HG03558 (cell line): ENCODE measurements around the gene TEAD1.

Source experiments
- ATAC-seq: cut with Tn5 transposase; IDR thresholded peaks from one replicate; pipeline ENCODE4 v1.9.1; 2021; ENCODE audit warnings: moderate number of reproducible peaks; ENCODE audit not compliant: unreplicated experiment; ENCODE audit errors: extremely low read depth

Gene TEAD1

DNA sequence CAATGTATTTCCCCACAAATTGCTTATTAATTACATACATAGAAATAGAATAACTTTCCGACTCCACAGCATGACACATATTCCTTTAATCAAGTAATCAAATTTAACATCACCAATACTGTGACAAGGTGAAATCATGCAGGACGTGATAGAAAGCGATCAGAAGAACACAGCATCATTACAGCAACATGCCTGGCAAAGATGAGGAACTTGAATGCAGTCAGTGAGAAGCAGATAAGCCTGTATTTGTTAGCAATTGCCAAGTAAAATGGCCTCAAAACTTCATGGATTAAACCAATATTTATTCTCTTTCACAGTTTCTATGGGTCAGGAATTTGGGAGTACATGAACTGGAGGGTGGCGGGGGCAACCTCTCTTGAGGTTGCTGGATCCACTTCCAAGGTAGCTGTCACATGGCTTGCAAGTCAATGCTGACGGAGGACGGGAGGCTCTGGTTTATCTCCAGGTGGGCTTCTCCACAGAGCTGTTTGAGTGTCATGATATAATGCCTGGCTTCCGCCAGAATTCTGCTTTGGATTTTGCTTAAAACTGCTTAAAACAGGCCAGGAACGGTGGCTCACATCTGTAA, 12.0 kb upstream of the TEAD1 start:
- ATAC-seq, result no peak

DNA sequence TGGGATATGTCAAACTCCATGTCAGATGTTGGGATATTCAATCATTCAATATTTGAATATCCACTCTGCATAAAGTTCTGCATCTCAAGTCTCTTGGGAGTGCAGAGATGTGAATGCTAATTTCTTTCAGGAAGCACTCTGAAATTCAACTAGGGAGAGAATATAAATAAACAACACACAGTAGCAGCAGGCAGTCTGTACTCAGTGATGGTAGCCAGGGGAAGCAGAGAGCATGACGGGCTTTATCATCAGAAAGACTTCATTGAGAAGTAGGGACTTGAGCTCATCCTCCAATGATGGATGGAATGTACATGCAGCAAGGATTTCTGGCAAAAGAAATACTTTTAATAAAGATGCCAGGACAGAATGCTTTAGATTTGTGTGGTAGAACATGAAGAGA, 9.8 kb upstream of the TEAD1 start:
- ATAC-seq, result no peak

DNA sequence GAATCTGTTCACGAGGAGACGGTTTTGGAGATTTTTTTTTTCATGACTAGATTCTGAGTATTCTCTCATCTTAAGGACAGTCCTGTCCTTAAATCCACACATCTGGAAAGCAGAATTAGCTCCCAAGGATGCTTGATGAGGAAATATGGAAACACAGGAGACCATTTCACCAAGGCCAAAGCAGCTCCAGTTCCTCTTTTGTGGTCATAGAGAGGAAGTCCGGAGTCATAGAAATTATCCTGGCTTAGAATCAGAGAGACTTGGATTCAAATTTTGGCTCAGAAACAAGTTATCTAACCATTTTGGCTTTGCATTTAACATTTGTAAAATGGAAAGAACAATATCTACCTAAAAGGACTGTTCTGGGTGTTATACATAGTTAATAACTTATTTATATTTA, 7.3 kb upstream of the TEAD1 start:
- no peak for ATAC-seq

DNA sequence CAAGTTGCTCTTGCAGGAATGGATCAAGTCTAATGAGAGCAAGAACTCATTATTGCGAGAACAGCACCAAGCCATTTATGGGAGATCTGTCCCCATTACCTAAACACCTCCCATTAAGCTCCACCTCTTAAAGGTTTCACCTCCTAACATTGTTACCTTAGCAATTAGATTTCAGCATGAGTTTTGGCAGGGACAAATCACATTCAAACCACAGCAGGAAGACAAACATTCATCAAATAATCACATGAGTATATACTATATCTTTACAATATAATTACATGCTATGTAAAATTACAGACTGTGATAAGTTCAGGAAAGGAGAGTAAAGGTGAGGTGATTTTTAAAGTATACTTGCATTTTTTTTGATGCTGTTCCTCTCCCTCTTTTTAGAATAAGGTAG, 6.6 kb upstream of the TEAD1 start:
- no peak for ATAC-seq

DNA sequence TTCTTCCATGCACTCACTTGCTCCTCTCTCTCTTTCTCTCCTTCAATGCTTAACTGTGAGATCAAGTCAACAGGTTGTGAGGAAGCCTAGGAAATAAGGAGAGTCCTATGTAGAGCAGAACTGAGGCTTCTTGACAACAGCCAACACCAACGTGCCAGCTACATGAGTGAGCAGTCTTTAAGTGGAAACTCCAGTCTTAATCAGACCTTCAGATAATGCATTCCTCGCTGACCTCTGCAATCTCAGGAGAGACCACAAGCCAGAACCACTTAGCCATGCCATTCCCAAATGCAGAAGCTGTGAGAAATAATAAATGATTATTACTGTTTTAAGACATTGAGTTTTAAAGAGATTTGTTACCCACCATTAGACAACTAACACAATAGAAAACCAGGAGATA, 6.1 kb upstream of the TEAD1 start:
- no peak for ATAC-seq

DNA sequence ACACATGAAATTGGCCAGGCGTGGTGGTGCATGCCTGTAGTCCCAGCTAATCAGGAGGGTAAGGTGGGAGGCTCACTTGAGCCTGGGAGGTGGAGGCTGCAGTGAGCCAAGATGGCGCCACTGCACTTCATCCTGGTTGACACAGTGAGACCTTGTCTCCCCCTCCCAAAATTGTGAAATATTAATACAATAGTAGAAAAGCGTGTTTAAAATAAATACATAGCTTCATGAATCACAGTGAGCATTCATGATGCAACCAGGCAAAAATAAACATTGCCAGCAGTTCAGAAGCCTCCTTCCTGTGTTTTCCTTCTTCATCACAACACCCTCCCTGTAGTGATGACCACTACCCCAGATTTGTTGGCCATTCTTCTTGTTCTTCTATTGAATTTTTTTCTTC, 4.3 kb upstream of the TEAD1 start:
- no peak for ATAC-seq

DNA sequence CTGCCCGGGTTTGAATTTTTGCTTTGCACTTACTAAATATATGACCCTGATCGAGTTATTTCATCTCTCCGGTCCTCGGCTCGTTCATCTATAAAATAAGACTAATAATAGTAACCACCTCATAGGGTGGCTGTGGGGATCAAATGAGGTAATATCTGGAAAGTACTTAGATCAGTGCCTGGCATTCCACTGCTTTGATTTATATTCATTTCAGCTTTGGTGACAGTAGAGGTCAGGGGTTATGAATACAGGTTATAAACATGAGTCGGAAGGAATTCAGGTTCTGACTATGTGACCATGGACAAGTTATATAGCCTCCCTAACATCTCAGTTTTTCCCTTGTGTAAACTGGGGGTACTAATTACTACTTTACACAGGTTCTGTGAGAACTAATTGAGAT, 2.9 kb upstream of the TEAD1 start:
- ATAC-seq, result no peak

DNA sequence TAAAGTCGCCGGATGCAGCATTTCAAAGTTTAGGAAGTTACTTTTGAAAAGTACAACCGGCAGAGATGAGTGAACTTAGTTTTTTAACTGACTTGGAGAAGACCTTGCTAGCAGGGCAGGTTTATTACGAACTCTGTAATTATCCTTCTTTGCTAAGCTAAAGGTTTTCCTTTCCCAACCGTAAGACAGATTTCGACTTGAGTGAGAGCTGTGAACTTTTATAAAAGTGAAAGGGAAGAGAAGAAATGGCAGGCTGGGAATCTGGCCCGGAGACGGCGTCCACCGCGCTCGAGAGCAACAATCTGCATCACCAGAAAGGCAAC, 659 bp upstream of the TEAD1 start:
- no peak for ATAC-seq

DNA sequence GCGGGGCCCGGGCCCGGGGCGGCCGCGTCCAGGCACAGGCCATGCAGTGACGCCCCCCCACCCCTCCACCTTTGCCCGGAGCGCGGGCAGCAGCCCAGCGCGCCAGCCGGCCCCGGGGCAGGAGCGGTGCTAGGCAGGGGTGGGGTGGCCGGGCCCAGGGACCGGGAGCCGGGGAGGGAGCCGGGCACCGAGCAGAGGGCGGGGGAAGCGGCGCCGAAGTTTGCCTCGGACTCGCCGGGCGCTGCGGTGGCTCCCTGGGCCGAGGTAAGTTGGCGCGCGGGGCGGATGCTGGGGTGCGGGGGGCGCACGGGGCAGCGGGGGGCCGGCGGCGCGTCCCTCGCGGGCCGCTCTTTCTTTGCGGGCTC, 332 bp downstream of the TEAD1 start:
- no peak for ATAC-seq

DNA sequence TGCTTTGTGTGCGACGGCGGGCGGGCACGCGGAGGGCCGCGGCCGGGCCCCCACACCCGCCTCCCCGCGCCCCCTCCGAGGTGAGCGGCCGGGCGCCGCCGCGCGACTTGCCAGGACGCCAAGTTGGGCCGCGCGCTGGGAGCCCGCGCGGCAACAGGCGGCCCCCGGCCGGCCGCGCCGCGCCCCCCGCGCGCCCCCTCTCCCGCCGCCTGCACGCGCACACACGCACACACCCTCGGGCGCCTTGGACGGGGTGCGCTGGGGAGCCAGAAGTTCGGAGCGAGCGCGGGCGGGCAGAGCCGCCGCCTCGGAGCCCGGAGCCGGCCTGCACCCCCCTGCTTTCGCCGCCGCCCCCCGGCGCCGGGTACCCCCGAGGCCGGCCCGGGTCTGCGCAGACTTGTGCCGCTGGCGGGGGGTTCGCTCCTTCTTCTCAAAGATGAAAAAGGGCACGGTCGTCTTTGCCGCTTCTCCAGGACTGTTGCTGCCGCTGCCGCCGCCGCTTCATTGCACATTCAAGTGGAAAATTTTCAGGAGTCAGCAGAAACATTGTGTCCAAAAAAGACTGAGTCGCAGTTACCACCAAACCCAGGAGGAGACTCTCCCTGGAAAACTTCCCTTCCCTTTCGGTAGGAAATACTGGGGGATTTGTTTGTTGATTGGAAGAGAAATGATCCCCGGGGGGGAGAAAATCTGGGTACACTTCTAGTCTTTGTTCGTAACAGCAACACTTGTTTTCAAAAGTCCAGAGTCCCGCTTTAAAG, 895 bp downstream of the TEAD1 start:
- ATAC-seq, result no peak

DNA sequence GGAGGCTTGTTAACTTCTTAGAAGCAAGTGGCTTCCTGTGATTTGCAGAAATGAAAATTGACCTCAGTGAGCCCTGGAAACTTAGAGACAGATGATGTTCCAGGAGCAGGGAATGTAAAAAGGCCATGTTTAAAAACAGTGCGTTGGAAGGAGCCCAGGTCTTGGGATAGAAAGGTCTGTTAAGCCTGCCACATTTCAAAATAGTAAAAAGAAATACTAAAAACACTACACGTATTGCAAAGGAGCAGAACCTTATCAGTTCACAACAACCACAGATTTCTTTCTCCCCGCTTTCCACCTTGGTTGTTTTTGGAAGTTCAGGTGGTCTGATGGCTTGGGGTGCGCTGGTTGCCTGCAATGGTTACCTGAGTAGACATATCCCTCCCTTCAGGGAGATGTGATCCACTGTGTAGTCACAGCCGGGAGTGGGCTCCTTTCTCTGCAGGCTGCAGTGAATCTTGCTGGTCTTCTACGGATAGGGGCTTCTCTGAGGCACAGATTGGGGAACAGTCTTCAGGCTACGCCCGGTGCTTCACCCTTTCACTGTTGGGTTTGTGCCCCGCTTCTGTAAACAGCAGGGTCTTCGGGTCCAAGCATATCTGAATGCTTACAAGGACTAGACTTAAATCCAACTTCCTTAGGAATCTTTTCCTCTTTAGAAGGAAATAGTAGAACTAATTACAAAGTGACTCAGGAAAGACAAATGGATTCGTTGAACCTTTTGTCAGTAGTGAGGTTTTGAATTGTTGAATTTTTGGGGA, 1.9 kb downstream of the TEAD1 start:
- ATAC-seq, result no peak

DNA sequence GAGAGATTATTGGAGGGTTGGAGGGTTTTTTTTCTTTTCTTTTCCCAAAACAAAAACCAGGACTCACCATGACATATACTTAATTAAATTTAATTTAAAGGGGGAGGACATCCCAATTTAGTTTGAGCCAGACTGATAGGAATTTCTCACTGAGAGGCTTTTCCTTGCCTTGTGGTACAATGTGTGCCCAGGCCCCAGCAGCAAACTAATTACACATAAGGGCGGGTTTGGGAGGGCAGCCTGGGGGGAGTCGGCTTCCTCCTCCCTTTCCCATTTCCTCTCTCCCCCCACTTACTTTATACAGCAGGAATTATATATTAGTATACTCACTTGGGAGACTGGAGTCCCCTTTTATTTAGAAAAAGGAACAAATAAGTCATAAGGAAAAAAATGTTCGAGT, 2.9 kb downstream of the TEAD1 start:
- ATAC-seq, result no peak

DNA sequence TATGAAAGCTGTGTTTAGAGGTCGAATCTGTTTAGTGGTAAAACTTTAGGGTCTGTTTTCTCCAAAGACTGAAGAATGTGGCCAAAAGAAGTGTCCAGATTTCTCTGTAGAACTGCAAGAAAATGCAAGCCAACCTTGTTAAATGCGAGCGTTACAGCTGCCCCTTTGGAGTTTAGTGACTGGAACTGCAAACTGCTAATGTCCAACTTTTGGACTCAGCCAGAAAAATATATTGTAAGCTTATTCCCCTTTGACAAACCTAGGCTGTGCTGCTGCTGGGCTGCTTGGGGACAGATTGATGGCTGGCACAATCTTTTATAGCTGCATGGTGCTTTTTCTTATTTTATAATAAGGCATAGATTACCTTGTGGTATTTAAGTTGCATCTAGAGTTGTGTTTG, 3.9 kb downstream of the TEAD1 start:
- no peak for ATAC-seq

DNA sequence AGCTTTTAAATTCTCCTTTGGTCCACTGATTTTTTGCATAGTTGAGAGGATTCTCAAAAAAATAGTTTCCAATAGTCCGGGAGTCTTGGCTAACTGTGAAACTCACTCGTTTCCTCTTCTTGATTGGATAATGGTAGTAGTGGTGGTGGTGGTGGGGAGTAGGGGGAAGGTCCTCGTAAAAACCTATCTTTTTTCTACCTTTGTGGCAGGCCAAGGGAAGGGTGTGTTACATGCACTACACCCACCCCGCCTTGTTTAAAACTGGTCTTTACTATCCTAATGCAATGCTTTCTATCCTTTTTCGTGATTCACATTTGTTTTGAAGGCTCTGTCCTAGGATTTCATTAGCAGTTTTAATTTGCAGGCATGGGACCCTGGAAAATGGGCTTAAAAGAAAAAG, 4.8 kb downstream of the TEAD1 start:
- no peak for ATAC-seq

DNA sequence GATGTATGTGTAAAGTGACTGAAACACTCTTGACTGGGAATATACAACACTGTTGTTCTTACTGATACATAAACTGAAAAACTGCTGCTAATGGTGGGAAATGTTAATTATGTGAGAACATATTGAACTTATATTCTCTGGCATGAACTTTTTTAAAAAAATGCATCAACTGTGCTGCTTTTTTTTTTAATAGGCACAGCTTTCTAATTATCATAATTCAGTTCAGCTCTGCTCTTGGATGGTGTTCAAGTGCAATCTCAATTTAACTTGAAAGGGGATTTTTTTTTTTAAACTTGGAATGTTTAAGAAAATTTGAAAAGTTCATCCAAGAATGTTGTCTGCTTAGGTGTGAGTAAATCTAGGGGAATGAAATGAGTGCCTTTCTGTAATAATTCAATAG, 5.2 kb downstream of the TEAD1 start:
- no peak for ATAC-seq

DNA sequence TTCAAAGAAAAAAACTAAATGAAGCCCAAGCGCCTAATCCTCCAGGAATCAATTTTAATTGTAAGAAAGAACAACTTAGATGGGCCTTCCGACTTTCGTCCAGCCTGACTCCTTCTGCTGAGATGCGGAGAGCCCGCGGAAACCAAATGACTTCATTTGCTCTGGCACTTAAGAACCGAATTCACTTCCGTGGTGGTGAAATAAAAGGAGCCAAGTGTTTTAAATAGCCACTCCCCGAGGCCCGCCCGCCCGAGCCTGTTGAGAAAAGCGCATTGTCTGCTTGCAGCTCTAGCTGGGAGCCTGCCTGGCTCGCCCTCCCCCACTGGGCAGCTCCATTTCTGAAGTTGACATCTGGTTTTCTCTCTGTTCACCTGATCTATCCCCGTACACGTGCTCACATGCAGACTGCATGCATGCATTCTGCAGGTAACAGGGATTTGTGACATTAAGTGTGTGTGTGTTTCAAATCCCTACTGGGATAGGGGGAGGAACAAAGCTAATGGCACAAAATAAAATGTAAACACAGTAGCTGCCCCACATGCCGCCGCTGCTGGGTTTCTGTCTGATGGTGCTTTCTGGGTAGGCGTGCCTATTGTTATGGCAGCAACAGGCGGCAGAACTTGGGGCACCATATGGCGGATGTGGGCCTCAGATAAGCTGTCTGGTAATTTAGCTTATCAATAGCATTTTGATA, 6.2 kb downstream of the TEAD1 start:
- no peak for ATAC-seq

DNA sequence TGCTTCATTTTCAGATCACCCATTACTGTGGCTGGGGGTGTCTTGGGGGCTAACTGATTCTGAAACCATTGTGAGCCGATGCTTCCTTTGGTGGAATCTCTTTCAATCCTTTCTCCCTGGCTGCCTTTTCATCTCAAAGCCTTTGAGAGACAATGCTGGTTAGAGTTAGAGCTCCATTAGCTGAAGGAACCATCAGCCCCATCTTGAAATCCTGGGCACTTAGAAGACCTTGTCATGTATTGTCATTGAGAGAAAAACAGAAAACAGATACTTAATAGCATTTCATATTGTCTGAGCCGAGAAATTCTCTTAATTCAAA, 6.7 kb downstream of the TEAD1 start:
- ATAC-seq, result no peak

DNA sequence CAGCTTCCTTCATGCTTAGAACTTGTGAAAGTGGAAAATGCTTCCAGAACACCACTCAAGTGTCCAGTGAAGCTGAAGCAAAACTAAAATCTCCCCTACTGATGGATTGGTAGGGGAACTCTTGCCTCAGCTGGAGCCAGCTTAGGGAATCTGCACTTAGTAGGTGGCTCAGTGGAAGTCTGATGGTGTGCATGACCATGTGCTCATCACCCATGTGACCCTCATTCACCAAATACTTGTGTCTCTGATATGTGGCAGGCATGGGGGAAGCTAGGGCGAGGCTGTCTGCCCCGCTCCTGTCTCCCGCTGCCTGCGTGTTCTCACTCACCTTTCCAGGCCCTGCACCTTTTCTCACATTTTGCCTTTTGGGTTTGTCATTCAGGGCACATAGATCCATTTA, 7.2 kb downstream of the TEAD1 start:
- ATAC-seq, result no peak

DNA sequence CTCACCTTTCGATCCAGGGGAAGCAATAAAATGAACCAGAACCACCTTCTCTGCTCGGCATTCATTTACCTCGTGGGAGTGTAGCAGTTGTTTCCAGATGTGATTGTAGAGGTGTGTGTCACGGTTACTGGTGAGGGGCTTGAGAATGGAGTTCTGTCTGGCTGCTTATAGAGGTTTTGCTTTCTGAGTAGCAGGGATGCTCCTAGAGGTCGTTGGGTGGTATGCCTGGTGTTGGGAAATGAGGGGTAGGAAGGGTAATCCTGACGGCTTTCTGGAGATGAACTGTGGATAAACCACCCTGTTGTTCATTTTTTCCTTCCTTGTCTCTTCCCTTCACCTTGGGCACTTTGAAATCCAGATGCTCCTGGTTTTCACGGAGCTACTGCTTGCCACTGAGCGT, 8.1 kb downstream of the TEAD1 start:
- no peak for ATAC-seq

DNA sequence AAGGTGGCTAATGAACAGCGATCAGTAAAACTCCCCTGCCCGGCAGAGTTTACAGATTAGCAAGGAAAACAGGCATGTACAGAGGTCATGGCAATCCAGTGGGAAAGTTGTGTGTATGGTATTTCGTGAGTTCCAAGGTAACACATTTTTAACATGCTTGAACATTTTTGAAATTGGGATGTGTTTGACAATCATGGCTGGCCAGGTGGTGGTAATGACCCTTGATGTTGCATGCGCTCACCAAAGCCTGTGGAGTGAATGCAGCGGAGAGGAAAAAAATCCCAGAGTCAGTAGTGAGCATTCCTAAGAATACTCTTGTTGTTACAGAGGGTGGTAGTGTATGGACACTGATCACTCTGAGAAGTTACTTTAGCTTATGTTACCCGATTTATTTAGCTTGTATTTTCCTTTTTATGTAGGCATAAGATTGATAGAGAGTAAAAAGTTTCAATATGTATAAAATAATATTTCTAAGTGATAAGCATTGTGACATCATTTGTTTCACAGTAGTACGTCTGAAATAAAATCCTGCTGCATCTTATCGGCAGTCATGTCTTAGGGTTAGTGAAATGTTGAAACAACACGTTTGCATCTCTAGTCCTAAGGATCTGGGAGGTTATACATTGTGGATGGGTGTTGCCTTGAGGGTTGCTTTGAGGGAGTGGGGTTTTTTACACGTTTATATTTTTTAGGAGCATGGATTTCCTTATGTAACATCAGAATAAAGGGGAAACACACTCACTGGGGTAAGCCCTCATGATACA, 8.7 kb downstream of the TEAD1 start:
- ATAC-seq, result no peak

DNA sequence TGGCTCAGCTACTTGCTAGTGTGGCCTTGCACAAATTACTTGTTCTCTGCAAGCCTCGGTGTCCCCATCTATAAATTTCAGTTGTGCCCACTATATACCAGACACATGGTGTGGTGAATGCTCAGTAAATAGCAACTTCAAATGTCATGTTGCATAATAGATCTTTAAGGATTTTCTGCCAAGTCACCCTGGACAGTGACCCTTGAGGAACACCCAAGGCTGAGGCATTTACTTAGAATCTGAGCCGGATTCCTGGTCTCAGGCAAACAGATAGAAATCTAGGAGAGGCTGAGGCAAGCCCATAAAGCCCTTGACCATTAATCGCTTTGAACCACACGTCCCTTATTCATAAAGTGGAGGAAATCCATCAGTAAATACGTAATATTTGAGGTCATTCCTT, 9.7 kb downstream of the TEAD1 start:
- no peak for ATAC-seq
